Glomerular visceral epithelial cell (primary cell): ENCODE results near the gene ACKR3.

Experiments used
- DNase-seq: peaks from one replicate; pipeline ENCODE4 v3.0.0-alpha.2; 2016; ENCODE audit errors: extremely low spot score

ACKR3 gene

DNA sequence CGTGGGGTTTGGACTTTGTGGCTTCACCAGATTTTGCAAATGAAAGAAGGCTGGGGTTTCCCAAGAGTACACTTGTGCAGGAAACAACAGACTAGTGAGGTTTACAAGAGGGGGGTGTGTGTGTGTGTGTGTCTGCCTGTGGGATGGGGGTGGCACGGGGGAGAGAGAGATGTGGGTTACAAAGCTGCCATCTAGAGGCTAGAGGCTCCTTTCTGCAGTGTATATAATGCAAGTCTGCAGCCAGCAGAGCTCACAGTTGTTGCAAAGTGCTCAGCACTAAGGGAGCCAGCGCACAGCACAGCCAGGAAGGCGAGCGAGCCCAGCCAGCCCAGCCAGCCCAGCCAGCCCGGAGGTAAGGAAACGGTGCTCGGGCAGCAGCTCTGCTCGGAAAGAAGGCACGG, at the start of gene ACKR3:
Gene ACKR3 (plus strand): TSS at position 253 of the 401 bp plus-strand sequence. CDS start 10,641 bp downstream, outside the sequence.
- DNase-seq, result peak; percentile 95

DNA sequence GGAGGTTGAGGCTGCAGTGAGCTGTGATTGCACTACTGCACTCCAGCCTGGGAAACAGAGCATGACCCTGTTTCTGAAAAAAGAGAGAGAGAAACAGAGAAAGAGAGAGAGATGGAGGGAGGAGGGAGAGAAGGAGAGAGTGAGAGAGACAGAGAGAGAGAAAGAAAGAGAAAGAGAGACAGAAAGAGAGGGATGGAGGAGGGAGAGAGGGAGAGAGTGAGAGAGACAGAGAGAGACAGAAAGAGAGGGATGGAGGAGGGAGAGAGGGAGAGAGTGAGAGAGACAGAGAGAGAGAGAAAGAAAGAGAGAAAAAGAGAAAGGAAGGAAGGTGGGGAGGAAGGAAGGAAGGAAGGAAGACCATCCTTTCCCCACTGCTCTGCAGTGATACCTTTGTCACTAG, 48.1 kb upstream of the ACKR3 start:
- no peak for DNase-seq

DNA sequence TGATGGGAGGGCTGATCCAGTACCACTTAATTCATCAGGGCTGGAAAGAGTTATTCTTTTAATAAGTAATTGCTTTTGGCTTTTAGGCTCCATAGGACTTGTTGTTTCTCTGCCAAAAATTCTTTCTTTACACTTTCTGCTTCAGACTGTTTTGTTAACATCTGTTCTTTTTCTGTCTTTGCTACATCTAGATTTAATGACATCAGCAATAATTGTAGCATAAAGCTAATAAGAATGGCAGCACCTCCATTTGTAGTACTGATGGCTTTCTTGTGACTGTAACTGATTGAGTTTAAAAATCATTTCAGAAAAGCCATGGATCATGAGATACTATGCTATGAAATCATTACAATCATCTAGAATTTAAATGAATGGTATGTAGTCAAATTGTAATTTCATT, 46.4 kb upstream of the ACKR3 start:
- DNase-seq, result no peak

DNA sequence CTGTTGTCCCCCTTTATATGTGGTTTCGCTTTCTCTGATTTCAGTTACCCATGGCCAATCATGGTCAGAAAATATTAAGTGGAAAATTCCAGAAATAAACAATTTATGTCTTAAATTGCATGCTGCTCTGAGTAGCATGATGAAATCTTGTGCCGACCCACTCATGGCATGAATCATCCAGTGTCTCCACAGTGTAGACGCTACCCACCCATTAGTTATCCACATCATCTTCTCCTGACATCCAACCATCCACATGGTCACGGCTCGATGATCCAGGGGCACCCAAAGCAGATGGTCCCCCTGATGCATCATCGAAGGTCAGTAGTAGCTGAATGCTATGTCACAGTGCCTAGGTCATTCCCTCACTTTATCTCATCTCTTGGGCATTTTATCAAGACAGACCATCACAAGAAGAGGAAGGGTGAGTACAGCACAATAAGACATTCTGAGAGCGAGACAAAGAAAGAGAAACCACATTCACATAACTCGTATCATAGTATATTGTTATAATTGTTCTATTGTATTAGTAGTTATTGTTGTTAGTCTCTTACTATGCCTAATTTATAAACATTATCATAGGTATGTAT, 44.1 kb upstream of the ACKR3 start:
- peak; percentile 12 for DNase-seq

DNA sequence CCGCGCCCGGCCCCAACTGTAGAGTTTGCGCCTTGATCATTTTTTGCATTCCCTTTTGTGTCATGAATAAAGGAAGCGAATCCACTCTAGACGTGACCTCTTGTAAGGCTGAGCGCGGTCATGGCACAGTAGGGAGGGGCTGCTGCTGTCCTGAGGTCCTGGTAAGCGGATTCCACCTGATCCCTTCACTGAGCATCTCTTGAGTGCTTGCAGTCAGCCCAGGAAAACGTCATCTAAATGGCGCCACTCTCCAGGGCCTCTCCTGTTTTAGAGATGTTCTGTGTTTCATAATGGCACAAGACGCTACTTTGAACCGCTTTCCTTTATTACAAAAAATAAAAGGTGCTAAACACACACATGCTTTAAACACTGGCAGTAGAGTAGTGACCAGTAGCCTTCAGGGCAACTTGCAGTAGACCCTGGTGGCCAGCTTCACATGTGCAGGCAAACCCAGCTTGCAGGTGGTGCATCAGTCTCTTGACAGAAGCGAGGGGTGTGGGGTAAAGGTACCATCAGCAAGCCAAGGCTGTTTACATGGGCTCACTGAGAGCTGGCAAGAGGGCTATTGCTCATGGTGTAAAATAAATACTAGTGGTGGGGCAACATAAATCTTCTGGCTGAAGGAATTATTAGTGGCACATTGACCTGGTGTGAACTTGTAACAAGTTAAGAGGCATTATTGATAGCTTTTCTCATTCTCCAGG, 43.0 kb upstream of the ACKR3 start:
- DNase-seq, result no peak

DNA sequence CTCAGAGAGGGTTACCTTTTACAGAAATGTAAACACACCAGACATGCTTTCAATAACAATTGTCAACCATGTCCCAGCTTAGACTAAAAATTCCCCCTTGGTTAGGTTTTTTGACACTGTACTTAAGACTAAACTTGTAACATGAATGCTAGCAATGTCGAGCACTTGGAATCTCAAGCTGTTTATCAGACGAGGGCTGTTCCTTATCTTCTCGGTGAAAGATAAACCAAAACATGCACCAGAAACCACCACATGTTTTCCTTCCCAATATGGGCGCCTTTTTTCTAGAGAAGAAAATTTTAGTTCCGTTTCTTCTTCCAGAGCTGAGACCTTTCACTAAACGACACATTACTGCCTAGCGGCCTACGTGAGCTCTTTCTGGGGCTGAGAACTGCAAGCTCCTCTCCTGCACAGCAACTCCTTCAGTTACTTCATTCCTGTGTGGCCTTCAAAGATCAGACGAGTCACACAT, 42.4 kb upstream of the ACKR3 start:
- DNase-seq, result no peak

DNA sequence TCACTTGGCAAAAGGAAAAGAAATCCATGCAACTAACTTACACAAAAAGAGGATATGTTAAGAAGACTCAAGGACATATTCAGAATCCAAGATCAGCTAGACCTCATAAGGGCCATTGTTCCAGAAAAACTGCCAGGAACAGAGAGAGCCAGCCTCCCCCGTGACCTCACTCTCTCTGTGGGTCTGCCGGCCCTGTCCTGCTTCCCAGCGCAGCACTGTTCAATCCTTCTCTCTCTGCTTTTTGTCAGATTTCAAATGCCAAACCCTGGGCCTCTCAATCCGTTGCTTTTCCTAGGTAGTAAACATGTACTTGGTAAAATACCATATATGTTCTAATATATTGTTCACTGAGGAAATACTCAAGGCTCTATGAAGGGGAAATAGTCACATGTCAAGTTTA, 40.0 kb upstream of the ACKR3 start:
- no peak for DNase-seq

DNA sequence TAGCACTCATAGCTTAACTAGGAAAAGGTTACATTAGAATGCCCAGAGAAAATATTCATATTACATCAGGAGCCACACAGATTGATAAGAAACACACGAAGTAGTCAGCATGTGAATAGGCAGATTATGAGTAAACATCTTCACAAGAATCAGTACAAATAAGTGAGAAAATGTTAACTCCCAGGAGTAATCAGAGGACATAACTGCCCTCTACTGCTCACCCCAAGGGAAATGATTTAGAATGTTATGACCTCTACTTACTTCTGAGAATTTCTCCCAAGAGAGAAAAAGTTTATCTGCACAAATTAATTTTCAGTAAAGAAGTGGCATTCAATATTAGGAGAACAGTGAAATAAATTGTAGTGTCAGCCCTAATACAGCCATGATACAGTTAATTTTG, 39.1 kb upstream of the ACKR3 start:
- no peak for DNase-seq

DNA sequence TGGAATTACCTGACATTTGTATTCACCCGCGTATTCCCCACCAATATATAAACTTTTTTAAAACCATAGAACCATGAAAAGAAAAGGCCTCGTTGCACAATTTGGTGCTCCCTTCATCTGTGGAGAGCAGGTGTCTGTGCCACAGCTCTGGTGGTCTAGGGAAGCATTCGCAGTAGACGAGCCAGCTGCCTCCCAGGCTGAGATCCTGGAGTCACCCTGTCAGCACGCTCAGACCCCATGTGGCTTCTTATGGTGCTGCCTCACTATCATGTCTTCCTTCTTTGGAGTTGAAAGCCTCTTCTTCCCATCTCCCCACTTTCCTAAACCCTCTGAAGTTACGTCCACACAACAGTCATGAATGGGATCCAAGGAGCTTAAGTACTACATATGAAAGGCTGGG, 38.4 kb upstream of the ACKR3 start:
- DNase-seq, result no peak

DNA sequence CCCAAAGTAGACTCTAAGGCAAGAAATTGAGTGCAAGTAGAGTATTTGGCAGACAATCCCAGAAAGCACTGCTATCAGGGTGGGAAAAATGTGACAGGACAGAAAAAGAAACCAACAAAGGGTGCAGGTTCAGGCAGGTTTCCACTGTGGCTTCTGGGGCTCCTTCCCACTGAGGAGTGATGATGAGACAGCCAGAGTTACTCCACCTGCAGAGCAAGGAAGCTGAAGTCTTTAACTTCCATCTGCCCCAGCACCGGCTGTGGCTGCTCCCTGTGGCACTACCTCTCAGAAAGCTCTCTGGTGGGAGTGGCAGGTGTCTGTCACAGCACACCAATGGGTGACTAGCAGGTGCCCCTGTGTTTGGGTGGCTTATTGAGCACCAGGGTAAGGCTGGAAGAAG, 37.6 kb upstream of the ACKR3 start:
- DNase-seq, result no peak

DNA sequence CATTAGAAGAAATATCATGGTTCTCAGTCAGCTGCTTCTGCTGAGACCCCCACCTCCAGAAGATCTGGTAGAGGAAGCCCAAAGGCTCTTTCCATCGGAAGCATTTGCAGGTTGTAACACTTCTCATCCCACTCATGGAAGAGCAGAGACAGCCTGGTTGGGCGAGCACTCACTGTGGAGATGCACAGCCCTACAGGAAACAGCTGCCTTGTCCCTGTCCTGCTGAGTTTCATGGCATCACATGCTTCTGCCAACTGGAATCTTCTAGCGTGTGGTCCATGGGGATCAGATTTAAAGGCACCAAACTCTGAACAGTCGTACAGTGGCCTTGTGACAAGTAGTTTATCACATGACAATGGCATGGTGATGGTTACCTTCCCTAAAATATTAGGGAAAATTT, 36.3 kb upstream of the ACKR3 start:
- no peak for DNase-seq

DNA sequence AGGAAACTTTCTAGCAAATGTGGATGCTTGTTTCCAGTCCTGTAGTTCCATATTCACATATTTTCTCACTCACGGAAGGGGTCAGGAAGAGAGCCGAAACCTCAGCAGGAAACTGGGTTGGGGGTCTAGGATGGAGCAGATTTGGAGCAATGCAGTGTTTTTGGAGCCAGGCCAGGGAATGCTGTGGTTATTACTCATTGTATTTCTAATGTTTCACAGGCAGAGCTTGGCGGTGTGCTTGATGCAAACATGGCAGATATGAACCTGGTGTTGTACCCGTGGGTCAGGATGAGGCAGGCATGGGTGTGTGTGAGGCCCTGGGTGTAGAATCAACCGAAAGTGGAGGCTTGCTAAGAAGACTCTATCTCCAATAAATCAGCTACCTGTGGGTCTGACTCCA, 34.6 kb upstream of the ACKR3 start:
- peak; percentile 94 for DNase-seq

DNA sequence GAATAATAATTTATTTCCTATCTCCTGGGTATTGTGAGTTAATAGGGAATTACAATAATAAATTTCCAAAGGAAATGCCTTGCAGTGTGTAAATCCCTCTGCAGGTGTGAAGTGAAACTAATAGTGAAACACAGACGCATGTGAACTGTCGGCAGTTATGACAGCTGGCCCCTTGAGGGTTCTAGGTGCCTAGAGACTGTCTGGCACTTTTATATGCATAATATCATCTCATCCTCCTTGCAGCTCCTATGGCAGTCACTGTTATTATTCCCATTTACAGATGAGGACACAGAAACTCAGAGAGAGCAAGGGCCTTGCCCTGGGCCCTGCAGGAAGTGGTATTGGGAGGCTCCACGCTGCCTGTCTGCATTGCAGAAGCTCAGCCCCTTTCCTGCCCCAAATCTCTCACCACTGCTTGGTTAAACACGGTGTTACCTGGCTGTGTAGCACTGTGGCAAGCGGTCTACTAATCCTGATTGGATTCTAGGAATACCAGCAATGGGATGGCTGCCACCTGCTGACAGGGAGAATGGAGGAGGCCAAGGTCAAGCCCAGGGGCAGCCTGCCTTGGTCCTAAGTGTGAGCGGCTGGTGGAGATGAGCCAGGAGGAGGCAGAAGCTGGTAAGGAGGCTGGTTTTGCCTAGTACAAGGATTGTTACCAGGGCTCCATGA, 32.8 kb upstream of the ACKR3 start:
- no peak for DNase-seq

DNA sequence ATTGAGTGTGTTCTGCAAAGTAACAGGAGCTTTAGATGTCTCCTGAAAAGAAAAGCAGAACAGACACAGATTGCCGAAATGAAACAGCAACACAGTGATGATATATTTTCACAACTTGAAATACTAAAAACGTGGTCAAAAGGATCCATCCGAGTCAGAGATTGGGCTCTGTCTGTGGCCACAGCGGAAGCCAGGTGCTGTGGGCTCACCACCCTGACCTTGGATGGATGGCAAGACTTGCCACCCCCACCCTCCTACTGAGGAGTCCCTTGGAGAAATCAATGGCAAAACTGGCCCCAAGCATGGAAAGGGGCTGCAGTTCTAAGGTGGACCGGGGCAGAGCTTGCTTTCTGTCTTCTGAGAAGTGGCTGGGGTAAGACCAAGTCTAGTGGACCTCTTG, 31.4 kb upstream of the ACKR3 start:
- DNase-seq, result no peak

DNA sequence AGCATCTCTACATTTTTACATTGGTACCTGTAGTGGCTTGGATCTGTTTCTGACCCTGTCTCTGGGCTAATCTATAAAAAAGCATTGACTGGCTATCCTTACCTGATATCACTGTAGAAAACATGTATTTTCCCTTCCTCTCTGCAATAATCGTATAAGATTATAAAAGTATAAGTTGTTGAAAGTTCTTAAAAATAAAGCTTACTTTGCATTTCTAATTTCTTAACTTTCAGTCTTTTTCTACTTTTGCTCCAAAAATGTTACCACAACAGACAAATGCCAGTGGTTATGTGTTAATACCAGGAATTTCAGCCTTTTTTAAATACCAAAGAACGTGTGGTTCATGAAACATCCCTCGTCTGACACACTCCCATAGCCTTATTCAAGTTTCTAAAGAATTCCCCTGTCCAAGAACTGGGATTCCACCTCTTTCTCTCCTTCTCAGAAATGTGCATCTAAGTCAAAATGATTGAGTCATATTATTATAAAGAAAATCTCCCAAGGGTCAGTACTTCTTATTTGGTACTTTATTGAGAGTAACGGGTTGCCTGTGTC, 28.5 kb upstream of the ACKR3 start:
- DNase-seq, result no peak

DNA sequence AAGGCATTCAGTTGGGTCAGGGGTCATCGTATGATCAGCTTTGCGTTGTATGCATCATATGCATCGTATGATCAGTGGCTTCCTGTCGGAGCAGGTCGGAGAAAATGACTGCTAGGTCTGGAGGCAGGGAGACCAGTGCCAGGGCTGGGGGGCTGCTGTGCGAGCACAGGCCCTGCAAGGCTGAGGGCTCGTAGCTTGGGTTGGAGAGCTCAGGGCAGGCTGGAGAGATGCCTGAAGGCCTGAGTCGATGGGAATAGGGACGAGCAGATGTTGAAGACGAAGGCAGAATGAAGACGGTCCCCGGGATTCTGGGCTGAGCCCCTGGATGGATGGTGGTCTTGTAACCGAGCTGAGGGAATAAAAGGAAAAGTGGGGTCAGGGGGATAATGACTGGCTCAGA, 25.3 kb upstream of the ACKR3 start:
- DNase-seq, result no peak

DNA sequence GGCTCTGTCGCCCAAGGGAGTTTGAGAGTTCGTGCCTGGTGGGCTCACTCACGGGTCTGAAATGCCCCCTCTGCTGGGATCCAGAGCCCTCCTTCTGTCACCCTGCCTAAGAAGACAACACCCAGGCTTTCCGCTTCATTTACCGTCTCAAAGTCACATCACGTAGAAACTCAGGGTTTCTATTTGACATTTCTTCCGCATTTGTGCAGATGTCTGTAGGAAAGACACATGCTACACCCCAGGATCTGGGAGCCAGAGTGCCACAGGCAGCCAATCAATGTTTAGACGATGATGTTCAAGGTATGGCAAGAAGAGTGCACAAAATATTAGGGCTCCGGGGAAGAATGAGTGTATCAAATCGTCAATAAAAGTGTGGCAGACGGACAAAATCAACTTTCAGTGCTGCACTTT, 24.4 kb upstream of the ACKR3 start:
- DNase-seq, result no peak

DNA sequence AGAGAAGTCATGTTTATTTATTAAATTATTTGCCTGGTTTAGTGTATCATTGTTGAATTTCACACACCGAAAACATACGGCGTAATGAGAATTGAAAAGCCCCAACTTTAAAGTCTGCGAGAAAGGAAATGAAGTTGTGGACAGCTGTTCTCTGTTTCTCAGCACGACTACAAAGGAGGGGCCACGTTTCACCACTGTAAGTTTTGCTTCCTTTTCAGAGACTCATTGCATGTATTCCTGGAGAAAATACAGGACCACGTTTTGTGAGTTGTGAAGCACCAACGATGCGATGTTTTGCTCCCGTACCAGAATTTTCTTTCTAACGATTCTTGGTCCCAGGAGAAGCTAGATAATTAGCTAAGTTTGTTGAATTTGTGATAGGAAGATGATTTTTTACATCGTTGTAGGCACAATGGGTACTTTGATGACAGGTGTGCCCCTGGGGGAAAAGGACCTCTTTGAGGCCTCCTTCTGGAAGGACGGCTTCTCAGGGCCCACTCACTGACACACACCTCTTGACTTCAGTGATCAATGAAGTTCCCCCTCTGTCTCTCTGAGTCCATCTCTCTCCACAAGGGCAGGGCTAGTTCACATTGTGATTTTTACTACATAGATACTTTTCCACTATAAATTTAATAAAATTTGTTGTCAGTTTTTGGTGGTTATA, 23.7 kb upstream of the ACKR3 start:
- no peak for DNase-seq

DNA sequence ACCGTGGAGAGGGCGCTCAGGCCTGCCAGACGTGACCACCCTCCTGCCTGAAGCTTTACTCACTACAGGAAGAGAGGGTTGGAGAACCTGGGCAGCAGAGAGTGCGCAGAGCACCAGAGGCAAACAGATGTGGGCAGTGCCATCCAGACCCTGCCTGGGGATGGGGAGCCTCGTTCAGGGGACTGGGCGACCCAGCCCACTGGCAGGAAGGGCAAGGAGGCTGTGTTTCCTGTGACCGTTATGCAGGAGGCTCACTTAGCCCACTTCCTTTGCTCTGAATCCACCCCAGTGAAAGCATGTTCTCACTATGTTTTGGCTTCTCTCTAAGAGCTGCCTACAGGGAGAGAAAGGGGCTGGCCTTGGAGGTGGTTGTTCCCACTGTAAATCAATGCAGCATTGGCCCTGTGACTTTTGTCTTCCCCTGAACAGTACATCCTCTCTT, 23.0 kb upstream of the ACKR3 start:
- DNase-seq, result no peak

DNA sequence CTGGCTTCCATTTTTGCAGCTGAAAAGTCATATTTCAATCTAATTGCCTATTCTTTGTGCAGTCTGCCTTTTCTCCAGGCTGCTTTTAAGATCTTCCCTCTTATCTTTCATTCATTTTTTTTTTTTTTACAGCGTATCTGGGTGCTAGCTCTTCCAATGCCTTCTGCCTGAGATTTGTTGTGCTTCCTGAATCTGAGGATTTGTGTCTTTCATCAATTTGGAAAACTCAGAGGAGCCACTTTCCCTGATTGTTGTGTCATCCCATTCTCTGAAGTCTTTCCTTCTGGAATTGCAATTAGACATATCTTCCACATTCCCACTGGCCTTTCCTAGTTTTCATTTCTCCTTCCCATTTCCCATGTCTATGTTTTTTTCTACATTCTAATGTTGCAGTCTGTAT, 21.9 kb upstream of the ACKR3 start:
- no peak for DNase-seq

DNA sequence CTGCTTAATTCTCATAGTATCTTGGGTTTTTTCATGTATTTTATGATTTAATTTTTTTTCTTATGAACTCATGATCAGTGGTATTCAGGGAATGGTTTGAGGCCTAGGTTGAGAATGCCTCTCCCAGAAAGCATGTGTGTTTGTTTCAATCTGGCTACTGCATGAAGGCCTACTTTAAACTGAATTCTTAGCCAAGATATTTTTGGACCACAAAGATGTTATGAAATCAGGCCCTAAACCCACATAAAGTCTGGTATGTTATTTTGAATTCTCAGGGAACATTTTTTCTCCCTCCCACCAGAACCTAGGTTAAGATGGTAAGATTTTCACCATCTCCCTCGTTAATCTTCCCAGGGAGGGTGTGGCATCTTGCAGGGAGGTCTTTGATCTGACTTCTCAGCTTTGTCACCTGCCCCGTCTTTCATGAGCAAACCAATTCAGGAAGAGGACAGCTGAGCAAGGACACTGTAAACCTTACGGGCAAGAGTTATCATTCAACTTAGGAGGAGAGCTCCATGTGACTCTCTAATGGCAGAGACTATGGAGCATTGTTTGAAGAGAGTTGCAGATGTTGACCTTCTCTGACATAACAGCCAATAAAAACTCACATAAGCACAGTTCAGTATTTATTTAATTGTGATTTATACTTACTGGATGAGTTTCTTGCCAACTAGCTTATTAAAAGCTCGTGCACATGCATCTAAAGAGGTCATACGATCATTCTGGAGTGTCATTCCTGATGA, 21.3 kb upstream of the ACKR3 start:
- no peak for DNase-seq

DNA sequence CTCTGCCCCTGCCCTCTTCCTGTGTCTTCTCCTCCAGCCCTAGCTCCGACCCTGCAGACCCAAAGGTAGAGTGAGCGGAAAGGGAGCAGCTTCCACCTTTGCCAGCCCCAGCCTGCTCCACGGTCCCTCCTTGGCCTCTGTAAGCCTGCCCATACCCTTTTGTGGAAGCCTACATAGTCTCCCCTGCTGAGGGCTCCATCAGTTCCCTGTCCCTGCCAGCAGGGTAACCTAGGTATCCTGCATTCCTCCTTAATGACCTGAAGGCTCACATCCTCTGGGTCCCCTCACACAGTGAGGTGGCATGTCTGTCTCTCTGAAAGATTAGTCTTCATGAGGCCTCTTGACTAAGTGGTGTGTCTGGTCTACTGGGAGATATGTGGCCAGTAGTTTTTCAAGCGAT, 20.5 kb upstream of the ACKR3 start:
- DNase-seq, result no peak
